SK-N-SH (cell line): ENCODE results near the gene TMEM126A. TPM values are rescaled to one million over a fixed set of nuclear protein-coding genes. Genes with fewer than 3 reads are reported as not detected.

Experiments
- CTCF ChIA-PET: fragments of 300-600, 350-600 bp; formaldehyde crosslinking; extraction: SDS; loops from one replicate; lab custom pipeline; 2021; lab: Yijun Ruan, JAX
- POLR2A ChIA-PET: fragments of 350-600 bp; sonication (Branson Sonifier 250); formaldehyde crosslinking; extraction: SDS; loops from one replicate; lab custom pipeline; 2020; ENCODE audit warnings: antibody characterized with exemption, inconsistent platforms; lab: Yijun Ruan, JAX
- DNase-seq: peaks from one replicate; pipeline ENCODE4 v3.0.0; 2012
- H2AFZ ChIP-seq: fragments of 200-600 bp; sonication (generic); 2 replicates; pipeline ENCODE4 v1.8.1; 2016; ENCODE audit warnings: antibody characterized with exemption, mild to moderate bottlenecking, low read depth
- H3F3A ChIP-seq: fragments of 200-600 bp; sonication (generic); replicated peaks from 2 replicates; pipeline ENCODE3; 2016; ENCODE audit warnings: antibody characterized with exemption, mild to moderate bottlenecking; ENCODE audit not compliant: insufficient read depth
- H3K27ac ChIP-seq, 2 experiments: fragments of 200-500 bp in 1 of 2; fragments of 200-600 bp in 1 of 2; sonication (Bioruptor generic) in 1 of 2; sonication (generic), shearing (Covaris generic) in 1 of 2; 2 replicates each; pipeline versions ENCODE4 v1.5.1 to v1.6.1; 2014 to 2016; ENCODE audit warnings: low read depth in 2 of 2, inconsistent platforms in 1 of 2, low read length in 1 of 2, mild to moderate bottlenecking in 1 of 2, mixed read lengths in 1 of 2
- H3K27me3 ChIP-seq: fragments of 200-600 bp; sonication (generic), shearing (Covaris generic); 2 replicates; pipeline ENCODE4 v1.6.1; 2016; ENCODE audit warnings: mixed run types; ENCODE audit not compliant: insufficient read depth
- H3K36me3 ChIP-seq, 2 experiments: fragments of 200-500 bp in 1 of 2; fragments of 200-600 bp in 1 of 2; sonication (Bioruptor generic) in 1 of 2; sonication (generic) in 1 of 2; replicated peaks in 1 of 2; 2 replicates each; pipeline versions ENCODE3 to v1.5.1; 2014 to 2016; ENCODE audit warnings: low read length in 1 of 2, mild to moderate bottlenecking in 1 of 2; ENCODE audit not compliant: insufficient read depth in 2 of 2, control insufficient read depth in 1 of 2
- H3K4me1 ChIP-seq, 2 experiments: fragments of 200-500 bp in 1 of 2; fragments of 200-600 bp in 1 of 2; sonication (Bioruptor generic) in 1 of 2; sonication (generic), shearing (Covaris generic) in 1 of 2; 2 replicates each; pipeline versions ENCODE4 v1.5.1 to v1.6.1; 2014 to 2016; ENCODE audit warnings: low read depth in 1 of 2, low read length in 1 of 2, mixed run types in 1 of 2; ENCODE audit not compliant: insufficient read depth in 2 of 2, control insufficient read depth in 1 of 2
- H3K4me2 ChIP-seq: fragments of 200-600 bp; sonication (generic), shearing (Covaris generic); 2 replicates; pipeline ENCODE4 v1.6.1; 2017; ENCODE audit warnings: mixed run types
- H3K4me3 ChIP-seq, 2 experiments: fragments of 200-500 bp in 1 of 2; fragments of 200-600 bp in 1 of 2; sonication (Bioruptor generic) in 1 of 2; sonication (generic), shearing (Covaris generic) in 1 of 2; 2 replicates each; pipeline versions ENCODE4 v1.5.1 to v1.8.1; 2014 to 2016; ENCODE audit warnings: low read depth in 2 of 2, inconsistent platforms in 1 of 2, low read length in 1 of 2, mild to moderate bottlenecking in 1 of 2, mixed read lengths in 1 of 2, moderate library complexity in 1 of 2
- H3K79me2 ChIP-seq: fragments of 200-600 bp; sonication (generic); 2 replicates; pipeline ENCODE4 v1.8.1; 2017; ENCODE audit warnings: mild to moderate bottlenecking; ENCODE audit not compliant: insufficient read depth
- H3K9ac ChIP-seq: fragments of 200-600 bp; sonication (generic); 2 replicates; pipeline ENCODE4 v1.6.1; 2017; ENCODE audit warnings: mixed run types
- H3K9me2 ChIP-seq: fragments of 200-600 bp; sonication (generic); 2 replicates; pipeline ENCODE4 v1.6.1; 2017; ENCODE audit warnings: mixed run types
- H3K9me3 ChIP-seq: fragments of 200-600 bp; sonication (generic); 2 replicates; pipeline ENCODE4 v1.6.1; 2017; ENCODE audit warnings: mixed run types, mild to moderate bottlenecking, moderate library complexity
- H4K20me1 ChIP-seq: fragments of 200-600 bp; sonication (generic); 2 replicates; pipeline ENCODE4 v1.6.1; 2017; ENCODE audit warnings: mild to moderate bottlenecking, mixed run types; ENCODE audit not compliant: insufficient read depth
- ELF1 ChIP-seq: IDR thresholded peaks from 2 replicates; pipeline ENCODE4 v1.4.0; 2012
- JUND ChIP-seq: IDR thresholded peaks from 2 replicates; pipeline ENCODE4 v1.4.0; 2012
- MXI1 ChIP-seq: IDR thresholded peaks from 2 replicates; pipeline ENCODE4 v1.6.1; 2012; ENCODE audit warnings: mild to moderate bottlenecking, low read depth, low read length, improper control_type of control experiment
- NFIC ChIP-seq: IDR thresholded peaks from 2 replicates; pipeline ENCODE4 v1.4.0; 2012; ENCODE audit warnings: borderline replicate concordance
- NRF1 ChIP-seq: IDR thresholded peaks from 2 replicates; pipeline ENCODE4 v1.6.1; 2012; ENCODE audit warnings: low read depth, mild to moderate bottlenecking, low read length
- RAD21 ChIP-seq: IDR thresholded peaks from 2 replicates; pipeline ENCODE4 v1.6.1; 2012; ENCODE audit warnings: mild to moderate bottlenecking, low read length
- RCOR1 ChIP-seq: fragments of 150-350 bp; IDR thresholded peaks from 2 replicates; pipeline ENCODE4 v1.6.1; 2017; ENCODE audit warnings: antibody characterized with exemption, low read length
- RXRA ChIP-seq: IDR thresholded peaks from 2 replicates; pipeline ENCODE4 v1.4.0; 2012; ENCODE audit warnings: low read depth, mild to moderate bottlenecking, borderline replicate concordance
- SMC3 ChIP-seq: IDR thresholded peaks from 2 replicates; pipeline ENCODE4 v1.6.1; 2012; ENCODE audit warnings: low read depth, low read length, improper control_type of control experiment
- TEAD4 ChIP-seq: IDR thresholded peaks from 2 replicates; pipeline ENCODE4 v1.4.0; 2012; ENCODE audit warnings: mild to moderate bottlenecking, borderline replicate concordance; ENCODE audit not compliant: insufficient read depth
- WGBS: methylation state at CpG from one replicate; pipeline ENCODE4 v1.1.6; 2017; ENCODE audit warnings: low lambda C conversion rate; 5-methylcytosine and 5-hydroxymethylcytosine counted together
- polyA plus RNA-seq, 3 experiments: library from polyadenylated mRNA; depleted of rRNA; stranded (reverse); fragments of >200 nt; gene quantifications; 2 replicates each; pipeline ENCODE4 v1.2.3, GENCODE V29; 2012
- TF ChIP-seq, protein P1 (sequence below): fragments of 150-350 bp; IDR thresholded peaks from 2 replicates; pipeline ENCODE4 v1.6.1; 2016; ENCODE audit warnings: mild to moderate bottlenecking, low read depth, low read length
- TF ChIP-seq, protein P2 (sequence below): fragments of 200-600 bp; sonication (generic); IDR thresholded peaks from 2 replicates; pipeline ENCODE4 v1.6.1; 2017; ENCODE audit warnings: antibody characterized with exemption, mild to moderate bottlenecking, moderate library complexity
- TF ChIP-seq, protein P3 (sequence below): IDR thresholded peaks from 2 replicates; pipeline ENCODE4 v1.6.1; 2012; ENCODE audit warnings: mild to moderate bottlenecking, low read depth, low read length, moderate library complexity
- TF ChIP-seq, protein P4 (sequence below): fragments of 150-350 bp; IDR thresholded peaks from 2 replicates; pipeline ENCODE4 v1.6.1; 2017; ENCODE audit warnings: antibody characterized with exemption, low read length, low read depth, borderline replicate concordance
- TF ChIP-seq, protein P5 (sequence below): IDR thresholded peaks from 2 replicates; pipeline ENCODE4 v1.4.0; 2012; ENCODE audit warnings: low read depth

TMEM126A gene
- polyA plus RNA-seq, 1 of the 3 experiments (the other 2 are of a cell fraction): 30.5 TPM

DNA sequence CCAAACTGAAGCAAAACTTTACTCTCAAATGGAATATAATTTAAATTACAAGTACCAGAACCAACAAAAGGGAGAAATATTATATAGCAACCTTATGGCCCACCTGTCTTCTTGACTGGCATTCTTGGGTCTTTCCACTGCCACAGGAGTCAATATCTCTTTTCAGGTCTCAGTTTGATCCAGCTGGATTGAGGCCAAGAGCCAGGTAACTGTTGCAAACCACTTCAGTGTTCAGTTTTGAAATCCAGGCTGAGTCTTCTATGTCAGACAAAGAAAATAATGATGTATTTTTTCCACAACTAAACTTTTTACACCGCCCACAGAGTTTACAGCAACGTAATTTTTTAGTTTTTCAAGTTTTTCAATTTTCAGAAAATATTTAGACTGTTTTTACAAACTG lies 21.3 kb upstream of the TMEM126A start:
- no peaks in the 10 kb centered on the region for H3K9me2 ChIP-seq
- POLR2A ChIA-PET: no interaction called here
- no peaks in the 10 kb centered on the region for H3K27me3 ChIP-seq
- H4K20me1 ChIP-seq: no peaks in the 10 kb centered on the region
- peaks cover 4 to 7% of the 10 kb centered on the region in 2 experiments for H3K36me3 ChIP-seq
- peaks cover 0 to 3% of the 10 kb centered on the region in 2 experiments; a peak in 3 of 4 replicates for H3K4me1 ChIP-seq
- no peak for TF ChIP-seq JUND
- TF ChIP-seq, protein P1, sequence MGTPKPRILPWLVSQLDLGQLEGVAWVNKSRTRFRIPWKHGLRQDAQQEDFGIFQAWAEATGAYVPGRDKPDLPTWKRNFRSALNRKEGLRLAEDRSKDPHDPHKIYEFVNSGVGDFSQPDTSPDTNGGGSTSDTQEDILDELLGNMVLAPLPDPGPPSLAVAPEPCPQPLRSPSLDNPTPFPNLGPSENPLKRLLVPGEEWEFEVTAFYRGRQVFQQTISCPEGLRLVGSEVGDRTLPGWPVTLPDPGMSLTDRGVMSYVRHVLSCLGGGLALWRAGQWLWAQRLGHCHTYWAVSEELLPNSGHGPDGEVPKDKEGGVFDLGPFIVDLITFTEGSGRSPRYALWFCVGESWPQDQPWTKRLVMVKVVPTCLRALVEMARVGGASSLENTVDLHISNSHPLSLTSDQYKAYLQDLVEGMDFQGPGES: no peak
- TF ChIP-seq, protein P2, sequence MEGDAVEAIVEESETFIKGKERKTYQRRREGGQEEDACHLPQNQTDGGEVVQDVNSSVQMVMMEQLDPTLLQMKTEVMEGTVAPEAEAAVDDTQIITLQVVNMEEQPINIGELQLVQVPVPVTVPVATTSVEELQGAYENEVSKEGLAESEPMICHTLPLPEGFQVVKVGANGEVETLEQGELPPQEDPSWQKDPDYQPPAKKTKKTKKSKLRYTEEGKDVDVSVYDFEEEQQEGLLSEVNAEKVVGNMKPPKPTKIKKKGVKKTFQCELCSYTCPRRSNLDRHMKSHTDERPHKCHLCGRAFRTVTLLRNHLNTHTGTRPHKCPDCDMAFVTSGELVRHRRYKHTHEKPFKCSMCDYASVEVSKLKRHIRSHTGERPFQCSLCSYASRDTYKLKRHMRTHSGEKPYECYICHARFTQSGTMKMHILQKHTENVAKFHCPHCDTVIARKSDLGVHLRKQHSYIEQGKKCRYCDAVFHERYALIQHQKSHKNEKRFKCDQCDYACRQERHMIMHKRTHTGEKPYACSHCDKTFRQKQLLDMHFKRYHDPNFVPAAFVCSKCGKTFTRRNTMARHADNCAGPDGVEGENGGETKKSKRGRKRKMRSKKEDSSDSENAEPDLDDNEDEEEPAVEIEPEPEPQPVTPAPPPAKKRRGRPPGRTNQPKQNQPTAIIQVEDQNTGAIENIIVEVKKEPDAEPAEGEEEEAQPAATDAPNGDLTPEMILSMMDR: no peak
- TF ChIP-seq NRF1: no peak
- TF ChIP-seq, protein P3, sequence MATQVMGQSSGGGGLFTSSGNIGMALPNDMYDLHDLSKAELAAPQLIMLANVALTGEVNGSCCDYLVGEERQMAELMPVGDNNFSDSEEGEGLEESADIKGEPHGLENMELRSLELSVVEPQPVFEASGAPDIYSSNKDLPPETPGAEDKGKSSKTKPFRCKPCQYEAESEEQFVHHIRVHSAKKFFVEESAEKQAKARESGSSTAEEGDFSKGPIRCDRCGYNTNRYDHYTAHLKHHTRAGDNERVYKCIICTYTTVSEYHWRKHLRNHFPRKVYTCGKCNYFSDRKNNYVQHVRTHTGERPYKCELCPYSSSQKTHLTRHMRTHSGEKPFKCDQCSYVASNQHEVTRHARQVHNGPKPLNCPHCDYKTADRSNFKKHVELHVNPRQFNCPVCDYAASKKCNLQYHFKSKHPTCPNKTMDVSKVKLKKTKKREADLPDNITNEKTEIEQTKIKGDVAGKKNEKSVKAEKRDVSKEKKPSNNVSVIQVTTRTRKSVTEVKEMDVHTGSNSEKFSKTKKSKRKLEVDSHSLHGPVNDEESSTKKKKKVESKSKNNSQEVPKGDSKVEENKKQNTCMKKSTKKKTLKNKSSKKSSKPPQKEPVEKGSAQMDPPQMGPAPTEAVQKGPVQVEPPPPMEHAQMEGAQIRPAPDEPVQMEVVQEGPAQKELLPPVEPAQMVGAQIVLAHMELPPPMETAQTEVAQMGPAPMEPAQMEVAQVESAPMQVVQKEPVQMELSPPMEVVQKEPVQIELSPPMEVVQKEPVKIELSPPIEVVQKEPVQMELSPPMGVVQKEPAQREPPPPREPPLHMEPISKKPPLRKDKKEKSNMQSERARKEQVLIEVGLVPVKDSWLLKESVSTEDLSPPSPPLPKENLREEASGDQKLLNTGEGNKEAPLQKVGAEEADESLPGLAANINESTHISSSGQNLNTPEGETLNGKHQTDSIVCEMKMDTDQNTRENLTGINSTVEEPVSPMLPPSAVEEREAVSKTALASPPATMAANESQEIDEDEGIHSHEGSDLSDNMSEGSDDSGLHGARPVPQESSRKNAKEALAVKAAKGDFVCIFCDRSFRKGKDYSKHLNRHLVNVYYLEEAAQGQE: no peak
- TF ChIP-seq RCOR1: no peak
- no peak for TF ChIP-seq MXI1
- TF ChIP-seq, protein P4, sequence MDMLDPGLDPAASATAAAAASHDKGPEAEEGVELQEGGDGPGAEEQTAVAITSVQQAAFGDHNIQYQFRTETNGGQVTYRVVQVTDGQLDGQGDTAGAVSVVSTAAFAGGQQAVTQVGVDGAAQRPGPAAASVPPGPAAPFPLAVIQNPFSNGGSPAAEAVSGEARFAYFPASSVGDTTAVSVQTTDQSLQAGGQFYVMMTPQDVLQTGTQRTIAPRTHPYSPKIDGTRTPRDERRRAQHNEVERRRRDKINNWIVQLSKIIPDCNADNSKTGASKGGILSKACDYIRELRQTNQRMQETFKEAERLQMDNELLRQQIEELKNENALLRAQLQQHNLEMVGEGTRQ: no peak
- no peak for TF ChIP-seq SMC3
- TF ChIP-seq TEAD4: no peak
- TF ChIP-seq NFIC: no peak
- TF ChIP-seq RXRA: no peak
- TF ChIP-seq RAD21: no peak
- no peak for TF ChIP-seq ELF1
- TF ChIP-seq, protein P5, sequence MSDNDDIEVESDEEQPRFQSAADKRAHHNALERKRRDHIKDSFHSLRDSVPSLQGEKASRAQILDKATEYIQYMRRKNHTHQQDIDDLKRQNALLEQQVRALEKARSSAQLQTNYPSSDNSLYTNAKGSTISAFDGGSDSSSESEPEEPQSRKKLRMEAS: no peak
- no peaks in the 10 kb centered on the region for H3F3A ChIP-seq
- peak overlapping the region; percentile 82 for H3K4me2 ChIP-seq
- H3K27ac ChIP-seq: no peak overlapping the region; a peak in 1 of 4 replicates
- no peak overlapping the region for H3K9ac ChIP-seq
- peak overlapping the region in 1 of 2 experiments; percentile 72; a peak in 1 of 4 replicates for H3K4me3 ChIP-seq
- H3K9me3 ChIP-seq: no peaks in the 10 kb centered on the region
- peak overlapping the region; percentile 78 for H2AFZ ChIP-seq
- no peak for DNase-seq
- 86% methylated on average over 2 of the region's 2 CpGs for WGBS
- H3K79me2 ChIP-seq: peaks cover 31% of the 10 kb centered on the region
- CTCF ChIA-PET: interaction anchor here (0.8 to 1.4 kb wide), 2 partner anchors 9 to 37 kb away, joined by 3 to 4 read pairs; no protein-coding TSS in a partner anchor
